NCI-H2196 treated with DMSO at 0.1 percent for 48 hours (cell line): ENCODE data around the gene CSPG5.
A peak's percentile ranks its signal among the peaks of the same experiment; 100 is the strongest.

Experiments
- DNase-seq: peaks from one replicate; lab custom pipeline; 2025; ENCODE audit not compliant: unreplicated experiment; lab: John Stamatoyannopoulos, UW

The CSPG5 gene

DNA sequence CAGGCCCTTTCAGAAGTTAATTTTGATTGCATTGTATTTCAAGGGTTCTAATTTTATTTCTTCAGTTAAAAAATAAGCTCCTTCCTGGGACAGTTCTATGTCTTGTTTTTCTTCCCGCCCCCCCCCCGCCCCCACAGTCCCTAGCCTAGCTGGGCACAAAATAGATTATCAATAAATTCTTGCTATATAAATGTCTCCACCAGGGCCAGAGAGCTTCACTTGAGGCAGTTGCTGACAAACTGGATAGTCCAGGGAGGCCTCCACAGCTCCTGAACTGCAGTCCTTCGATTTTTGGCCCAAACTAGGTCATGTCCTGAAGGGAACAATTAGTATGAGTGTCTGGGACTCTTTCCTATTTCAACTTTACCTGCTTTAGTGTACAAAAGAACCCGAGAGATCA lies 9.9 kb upstream of the CSPG5 start:
- no peak for DNase-seq

DNA sequence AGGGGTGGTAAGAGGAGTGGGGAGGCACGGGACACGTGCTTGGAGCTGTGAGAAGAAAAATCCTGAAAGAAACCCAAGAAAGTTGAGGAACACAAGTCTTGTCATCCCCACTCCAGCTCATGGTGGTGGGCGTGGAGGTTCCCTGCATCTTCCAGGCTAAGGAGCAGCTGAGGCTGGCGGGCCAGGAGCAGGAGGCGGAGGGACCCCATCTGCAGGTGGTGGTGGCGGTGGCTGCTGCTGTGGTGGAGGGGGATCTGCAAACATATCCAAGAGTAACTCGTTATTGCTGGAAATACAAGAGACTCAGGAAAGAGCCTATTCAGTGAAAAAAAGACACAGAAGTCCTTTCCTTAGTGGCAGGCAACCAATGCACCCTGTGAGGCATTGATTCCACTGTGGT lies 9.4 kb upstream of the CSPG5 start:
- DNase-seq = no peak

DNA sequence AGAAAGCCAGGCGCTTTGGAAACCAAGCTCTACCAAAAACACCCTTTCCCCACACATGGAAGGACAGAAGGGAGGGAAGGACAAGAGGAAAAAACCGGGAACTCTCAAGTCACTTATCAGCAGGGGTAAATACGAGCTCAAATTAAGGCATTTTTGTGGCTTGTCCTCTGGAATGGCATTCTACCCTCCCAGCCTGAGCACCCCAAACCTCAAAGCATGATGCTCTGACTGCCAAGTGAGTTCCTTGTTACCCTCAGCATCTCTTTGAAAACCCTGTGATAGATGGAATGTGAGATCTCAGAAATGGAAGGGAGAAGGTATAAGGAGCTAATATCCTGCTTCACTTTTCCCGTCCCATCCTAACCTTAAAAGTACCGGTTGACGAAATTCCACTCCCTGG lies 8.1 kb upstream of the CSPG5 start:
- no peak for DNase-seq

DNA sequence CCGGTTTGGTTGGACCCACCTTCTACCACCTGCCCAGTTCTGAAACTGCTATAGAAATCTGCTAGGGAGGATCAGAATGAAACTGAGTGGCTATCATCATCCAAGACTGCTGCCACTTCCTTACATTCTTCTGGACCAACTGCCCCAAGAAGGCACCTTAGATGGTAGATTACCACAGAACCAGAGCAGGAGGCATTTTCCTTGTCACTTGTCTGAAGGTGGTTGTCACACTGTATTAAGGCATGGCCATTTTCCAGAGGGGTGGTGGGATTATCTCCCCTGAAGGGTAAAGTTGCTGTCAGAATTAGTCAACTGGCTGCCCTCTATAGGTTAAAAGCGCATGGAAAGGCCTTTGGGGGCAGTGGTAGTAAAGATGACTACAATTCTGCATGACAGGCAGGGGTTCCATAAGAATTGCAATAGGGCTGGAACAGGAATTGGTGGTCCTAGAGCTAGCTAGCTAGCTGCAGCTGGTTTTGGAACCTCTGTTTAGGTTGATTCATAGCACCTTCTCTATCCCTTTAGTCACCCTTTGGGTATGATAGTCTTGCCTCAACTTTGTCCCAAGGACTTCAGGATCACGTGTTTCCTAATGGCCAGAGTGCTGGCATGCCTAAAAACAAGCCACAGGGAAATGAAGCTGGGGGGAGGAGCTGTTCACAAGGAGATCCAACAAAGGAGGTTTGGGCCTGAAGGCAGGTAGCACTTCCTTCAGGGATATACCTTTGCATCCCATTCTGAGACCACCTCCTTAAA lies 4.8 kb upstream of the CSPG5 start:
- no peak for DNase-seq

DNA sequence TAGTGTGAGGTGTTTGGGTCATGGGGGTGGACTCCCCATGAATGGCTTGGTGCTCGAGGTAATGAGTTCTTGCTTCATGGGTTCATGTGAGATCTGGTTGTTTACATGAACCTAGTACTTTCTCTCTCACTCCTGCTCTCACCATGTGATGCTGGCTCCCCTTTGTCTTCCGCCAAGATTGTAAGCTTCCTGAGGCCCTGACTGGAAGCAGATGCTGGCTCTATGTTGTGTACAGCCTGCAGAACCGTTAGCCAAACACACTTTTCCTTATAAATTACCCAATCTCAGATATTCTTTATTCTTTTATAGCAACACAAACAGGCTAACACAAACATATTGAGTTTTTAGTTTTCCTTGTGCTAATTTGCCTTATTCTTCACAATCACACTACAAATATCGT lies 3.2 kb upstream of the CSPG5 start:
- no peak for DNase-seq

DNA sequence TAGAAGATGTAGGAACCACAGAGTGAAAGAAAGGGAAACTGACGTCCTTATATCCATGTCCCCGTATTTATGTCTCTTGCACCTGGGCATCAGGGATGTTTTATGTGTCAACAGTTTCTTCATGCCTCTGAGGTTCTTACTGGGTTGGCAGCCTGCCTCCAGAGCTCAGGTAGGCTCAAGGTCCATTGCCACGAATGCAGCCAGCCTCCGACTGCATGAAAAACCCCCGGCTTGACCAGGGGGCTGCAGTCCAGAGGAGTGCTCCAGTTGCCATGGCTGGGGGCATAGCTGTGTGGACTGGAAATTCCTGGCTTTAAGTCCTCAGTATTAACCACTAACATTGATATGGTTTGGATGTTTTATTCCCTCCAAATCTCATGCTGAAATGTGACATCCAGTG lies 2.8 kb upstream of the CSPG5 start:
- no peak for DNase-seq

DNA sequence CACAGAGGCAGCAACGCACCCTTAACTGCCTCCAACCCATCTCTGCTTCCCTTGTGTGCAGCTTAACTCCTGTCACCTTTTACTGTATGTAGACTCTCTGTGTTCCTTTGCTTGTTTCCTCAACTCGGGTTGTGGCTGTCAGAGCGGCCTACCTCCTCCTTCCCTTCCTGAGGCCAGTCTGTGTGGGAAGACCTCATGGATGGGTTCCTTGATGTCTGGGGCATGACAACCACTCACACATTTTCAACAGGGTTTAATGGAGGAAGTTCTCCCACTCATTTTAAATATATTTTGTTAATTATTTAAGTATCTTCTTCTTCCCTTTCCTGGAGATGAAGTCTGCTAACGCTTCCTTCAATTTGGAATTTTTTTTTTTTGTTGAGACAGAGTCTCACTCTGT lies 1.8 kb upstream of the CSPG5 start:
- DNase-seq = no peak

DNA sequence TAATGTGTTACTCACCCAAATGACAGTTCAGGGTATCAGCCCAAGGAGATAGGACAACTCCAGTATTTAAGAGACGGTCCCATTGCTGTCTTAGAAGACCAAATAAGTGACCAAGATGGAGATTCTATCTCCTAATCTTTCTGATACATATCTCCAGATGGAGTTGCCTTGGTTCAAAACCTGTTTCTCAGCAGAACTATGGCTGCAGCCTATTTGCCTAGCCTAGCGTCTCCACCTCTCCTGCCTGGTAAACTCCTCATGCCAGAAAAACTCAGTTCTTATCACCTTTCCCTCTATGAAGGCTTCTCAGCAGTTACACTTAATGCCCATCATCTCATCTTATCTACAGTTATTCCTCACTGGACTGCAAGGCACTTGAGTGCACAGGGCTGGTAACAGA lies 1.2 kb upstream of the CSPG5 start:
- DNase-seq = no peak

DNA sequence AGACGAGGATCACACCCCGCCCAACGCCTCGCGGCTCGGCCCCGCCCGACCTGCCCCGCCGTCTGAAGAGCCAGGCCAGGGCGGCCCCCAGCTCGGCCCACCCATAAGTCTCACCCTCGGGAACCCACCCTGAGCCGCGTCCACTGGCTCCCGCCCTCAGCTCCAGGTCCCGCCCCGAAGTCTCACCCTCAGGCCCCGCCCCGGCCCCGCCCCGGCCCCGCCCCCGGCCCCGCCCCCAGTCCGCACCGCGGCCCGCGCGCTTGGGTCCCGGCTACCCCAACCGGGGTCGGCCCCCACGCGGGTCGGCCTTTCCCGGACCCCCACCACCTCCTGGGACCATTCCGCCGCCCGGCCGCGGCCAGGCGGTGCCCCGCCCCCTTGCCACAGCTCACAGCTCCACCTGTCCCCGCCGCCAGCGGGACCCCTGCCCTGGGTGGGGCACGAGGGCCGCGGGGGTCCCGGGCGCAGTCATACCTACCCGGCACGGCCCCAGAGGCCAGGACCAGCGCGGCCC lies 489 bp downstream of the CSPG5 start:
- DNase-seq = peak; percentile 5

DNA sequence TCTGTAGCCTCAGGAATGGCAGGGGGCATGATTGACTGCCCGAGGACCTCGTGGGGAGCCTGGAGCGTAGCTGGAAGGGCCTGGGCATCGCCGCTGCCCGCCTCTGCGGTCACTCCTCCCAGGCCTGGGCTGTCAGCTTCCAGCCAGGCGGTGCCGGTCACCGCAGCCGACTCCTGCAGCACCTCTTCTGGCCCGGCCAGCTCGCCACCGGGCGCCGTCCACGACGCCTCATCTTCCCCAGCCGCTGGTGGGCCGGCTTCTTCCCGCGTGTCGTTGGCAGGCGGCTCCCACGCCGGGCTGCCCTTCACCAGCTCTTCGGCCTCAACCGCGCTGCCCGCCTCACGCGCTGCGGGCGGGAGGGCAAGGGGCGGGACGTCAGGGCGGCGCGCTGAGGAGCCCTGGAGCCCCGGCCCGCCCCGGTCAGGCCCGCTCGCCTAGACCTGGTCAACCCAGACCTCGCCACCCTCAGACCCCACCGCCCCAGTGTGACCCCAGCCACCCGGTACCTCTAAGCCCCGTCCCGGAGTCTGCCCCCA lies 1.0 kb downstream of the CSPG5 start:
- DNase-seq = no peak

DNA sequence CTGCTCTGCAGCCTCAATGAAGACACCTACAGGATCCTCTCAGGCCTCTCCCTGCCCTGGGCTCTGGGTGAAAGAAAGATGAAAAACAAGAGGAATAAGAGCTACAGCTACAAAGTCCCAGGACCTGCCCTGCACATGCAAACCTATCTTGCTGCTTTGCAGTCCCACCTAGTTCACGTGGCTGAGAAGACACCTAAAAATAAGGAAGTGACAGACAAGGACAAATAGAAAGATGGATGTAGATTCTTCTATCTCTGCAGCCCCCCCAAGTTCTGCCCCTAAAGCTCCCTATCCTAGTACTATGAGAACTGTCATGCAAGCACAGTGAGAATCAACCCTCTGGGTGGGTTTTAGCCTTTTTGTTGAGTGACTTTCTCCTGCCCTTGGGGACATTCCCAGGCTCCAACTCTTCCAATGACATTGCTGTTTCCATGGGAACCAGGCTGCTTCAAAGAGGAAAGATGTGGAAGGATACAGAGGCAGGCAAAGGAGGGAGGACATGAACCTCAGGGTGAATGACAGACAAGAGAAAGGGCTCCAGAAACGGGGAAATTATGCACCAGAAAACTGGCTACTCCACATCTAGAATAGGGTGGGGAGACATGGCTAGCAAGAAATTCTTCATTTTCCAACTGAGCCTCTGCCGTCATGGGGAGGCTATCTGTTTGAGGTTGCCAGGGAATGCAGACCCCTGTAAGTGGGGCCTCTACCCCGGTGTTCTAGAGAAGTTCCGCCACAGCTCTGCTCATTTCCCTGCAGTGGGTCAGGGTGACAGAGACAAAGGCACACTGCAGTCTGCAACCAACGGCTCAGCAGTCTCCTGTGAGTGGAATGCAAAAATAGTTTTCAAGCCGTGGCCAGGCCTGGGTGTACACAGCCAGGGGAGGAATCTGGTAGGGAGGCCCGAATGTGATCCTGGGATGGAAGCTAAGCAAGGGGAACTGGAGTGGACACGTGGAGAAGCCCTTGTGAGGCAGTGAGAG lies 5.2 kb downstream of the CSPG5 start:
- DNase-seq = no peak

DNA sequence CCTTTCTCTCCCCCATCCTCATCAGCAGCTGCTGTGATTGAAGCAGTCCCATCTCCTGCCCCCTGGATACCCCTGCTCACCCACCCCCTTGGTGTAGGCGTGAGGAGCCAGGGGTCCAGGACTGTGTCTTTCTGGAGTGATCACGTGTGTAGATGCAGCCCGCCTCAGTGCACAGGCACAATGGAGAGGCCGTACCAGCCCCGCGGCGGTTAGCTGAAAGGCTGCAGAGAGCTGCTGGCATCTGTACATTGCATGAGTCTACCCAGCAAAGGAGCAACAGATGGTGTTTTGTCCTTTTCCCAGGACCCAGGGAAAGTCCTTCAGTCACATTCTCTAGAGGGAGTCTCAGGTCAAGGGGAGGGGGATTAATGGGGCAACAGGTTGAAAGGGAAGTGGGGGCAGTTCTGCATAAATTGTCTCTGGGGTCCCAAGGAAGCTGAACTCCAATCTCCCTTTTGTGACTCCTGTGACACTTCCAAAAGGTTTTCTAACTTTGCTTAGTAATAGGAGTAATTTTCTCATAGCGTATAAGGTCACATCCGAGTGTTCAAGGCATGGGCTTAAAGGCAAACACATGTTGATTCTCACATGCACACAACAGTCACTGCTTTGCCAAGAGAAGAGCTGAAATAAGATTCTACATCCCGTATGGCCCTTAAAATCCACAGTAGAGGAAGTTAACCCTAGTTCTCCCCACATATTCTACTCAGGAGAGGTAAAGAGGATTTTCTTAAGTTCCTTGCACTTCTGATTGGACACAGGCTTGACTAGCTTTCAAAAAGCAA lies 7.1 kb downstream of the CSPG5 start:
- DNase-seq = no peak

DNA sequence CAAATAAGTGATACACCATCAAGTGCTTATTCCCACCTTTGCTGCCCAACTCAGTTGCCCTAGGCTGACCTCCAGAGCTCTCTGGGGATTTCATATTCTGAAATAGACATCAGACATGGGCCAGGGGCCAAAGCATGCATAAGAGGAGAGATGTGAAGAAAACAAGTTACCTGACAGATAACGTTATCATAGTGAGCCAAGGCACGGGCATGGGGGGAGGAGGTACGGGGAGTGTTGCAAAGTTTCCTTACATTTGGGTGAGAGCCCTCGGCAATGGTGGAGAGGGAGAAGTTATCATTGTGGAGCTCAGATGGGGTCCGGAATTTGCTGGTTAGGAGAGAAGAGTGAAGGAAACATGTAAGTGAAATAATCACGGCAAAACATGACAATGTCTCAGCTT lies 9.8 kb downstream of the CSPG5 start:
- DNase-seq = no peak

DNA sequence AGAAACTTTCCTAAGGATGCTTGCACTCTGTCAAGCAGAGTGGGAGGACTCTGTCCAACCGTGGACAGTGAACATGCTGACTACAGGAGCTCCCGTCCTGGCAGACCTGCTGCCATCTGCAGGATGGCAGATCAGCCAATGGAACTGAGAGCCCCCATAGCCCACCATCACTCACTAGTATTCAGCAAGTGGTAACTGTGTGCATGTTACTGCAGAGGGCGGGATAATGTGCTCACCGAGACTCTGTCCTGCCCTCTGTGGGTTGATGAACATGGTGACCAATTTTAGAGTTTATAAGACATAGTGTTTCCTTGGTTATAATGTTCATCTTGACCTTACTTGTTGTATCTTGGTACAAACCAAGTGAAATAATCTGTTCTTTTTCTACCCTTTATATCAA lies 11.5 kb downstream of the CSPG5 start:
- DNase-seq = no peak

DNA sequence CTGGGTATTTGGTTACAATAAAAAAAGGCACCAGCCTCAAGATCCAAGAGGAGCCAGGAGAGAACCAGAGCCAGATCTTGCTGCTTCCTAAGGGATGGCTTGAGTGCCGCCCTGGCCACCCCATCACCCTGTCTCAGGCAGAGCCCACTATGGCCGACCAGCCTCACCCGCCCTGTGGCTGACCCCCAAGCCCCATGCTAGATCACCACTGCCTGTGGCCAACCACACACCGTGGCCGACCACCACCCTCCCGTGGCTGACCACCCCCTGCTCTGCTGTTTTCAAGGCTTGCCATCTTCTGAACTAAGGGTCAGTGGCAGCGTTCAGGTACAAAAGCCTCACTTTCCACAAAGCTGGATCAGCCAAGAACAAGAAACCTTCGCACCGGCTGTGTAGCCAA lies 12.0 kb downstream of the CSPG5 start:
- DNase-seq = no peak

DNA sequence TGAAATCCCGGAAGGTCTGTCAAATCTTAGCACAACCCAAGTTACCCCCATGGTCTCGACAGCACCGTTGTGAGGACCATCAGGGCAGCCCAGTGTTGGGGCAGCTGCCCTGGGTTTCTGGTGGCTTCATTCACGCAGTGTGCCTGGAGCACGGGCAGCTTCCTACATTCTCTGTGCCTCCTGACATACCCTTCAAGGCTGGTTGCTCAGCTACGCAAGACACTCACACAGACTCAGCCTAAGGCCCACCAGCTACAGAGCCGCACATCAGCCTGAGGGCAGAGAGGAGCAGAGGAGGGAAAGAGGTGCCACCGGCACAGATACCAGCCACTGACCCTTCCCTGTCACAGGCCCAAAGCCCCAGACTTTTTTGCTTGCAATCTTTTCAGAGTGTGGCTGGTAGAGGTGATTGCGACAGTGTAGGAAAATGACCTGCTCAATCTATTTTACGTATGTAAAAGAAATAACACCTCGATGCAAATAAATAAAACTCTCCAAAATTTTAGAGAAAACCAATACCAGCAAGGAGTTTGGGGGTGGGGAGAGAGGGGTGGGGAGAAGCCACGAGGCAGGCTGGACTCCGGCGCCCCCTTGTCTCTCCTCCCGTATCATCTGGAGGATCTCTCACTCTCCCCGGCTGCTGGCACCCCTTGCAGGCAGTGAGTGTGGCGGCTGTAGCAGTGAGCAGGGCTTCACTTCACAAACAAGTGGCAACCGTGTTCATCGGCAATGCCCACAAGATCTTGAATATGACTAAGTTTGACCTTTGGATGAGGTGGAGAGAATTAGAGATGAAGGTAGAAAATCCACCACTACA lies 12.7 kb downstream of the CSPG5 start:
- no peak for DNase-seq

DNA sequence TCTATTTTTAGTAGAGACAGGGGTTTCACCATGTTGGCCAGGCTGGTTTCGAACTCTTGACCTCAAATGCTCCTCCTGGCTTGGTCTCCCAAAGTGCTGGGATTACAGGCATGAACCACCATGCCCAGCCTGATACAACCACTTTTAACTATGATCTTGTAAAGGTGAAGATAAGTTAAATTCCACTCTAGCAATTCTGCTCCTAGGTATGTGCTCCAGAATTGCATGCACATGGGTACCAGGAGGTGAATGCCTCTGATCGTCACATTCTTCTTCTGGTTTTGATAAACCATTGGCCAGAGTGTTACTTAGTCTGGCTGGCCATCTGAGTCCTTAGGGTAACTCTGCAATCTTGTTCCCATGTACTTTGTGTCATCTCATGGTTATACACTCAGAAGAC lies 22.3 kb downstream of the CSPG5 start:
- DNase-seq = no peak

DNA sequence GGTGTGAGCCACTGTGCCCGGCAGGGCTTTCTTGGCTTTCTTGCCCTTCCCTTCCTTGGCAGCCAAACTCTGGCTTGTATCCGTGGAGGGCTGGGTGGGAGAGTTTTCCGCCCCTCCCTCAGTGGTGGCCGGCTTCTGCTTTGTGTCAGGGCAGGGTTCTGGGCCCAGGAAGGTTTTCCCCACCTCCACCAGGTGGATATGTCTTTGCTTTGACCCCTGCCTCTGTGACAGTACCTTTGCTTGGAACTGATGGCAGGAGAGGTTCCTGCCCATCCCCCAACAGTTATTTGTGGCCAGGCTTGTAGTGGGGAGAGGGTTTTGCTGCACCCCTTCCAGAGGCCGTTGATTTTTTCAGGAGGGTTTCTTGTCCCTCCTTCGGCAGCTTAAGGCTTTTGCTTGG lies 24.3 kb downstream of the CSPG5 start:
- DNase-seq = no peak

DNA sequence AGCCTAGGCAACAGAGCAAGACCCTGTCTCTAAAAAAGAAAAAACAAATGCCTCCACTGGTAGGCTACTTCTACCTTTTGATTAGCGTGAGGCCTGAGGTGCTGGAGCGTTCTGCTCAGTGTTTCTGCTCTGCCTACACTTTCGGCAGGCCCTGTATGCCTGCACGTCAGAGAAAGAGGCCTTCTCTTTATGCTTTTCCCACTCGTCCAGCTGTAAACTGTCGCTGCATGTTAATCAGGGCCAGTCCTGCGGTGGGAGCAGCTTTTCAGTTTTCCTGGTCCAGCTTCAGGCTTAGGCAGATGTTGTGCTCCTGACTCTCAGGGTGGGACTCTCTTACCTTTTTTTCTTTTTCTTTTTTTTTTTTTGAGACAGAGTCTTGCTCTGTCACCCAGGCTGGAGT lies 25.3 kb downstream of the CSPG5 start:
- DNase-seq = no peak

DNA sequence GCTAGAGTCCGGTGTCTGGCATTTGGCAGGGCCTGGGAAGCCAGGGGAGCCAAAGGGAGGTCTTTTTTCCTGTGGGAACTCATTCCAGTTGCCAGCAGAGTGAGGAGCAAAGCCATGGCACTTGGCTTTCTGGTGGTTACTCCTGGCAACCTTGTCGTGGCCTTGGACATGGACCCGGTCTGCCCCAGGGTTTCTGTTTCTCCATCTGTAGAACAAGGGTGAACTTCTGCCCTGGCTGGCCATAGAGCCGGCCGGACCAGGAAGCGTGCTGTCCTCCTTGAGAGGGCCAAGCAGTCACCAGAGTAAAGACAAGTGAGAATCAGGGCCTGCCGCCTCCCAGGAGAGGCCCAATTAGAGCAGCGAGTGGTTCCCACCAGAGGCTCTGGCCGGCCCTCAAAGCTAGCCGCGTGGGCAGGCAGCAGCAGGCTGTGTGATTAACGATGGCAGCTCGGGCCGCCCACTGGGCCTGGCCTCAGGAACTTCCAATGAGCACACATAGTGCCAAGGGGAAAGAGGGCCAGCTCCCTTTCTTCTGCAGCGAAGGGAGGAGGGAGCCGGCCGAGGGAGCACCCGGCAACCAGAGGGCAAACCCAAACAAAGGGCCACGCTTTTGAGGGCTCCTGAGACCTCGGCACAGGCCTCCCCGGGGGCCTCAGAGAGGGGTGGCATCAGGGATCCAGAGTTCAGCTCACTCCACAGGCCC lies 36.0 kb downstream of the CSPG5 start:
- DNase-seq = no peak
